OCI-LY7 (cell line): Measurements from ENCODE around the gene ASPDH. TPM values are rescaled to one million over a fixed set of nuclear protein-coding genes. Genes with fewer than 3 reads are reported as not detected.

ENCODE experiments used
- BruUV-seq: library from RNA; stranded (reverse); fragments of 400-500 nt; replicated peaks from 2 replicates; lab custom pipeline; 2021; lab: Mats Ljungman, UMichigan
- CTCF ChIA-PET: fragments of 300-600 bp; sonication (Branson Sonifier 250); formaldehyde crosslinking; loops from one replicate; lab custom pipeline; 2022; ENCODE audit warnings: antibody characterized with exemption; ENCODE audit not compliant: unreplicated experiment; lab: Charles Lee
- POLR2A ChIA-PET: fragments of 300-600 bp; sonication (Branson Sonifier 250); formaldehyde crosslinking; loops from one replicate; lab custom pipeline; 2022; ENCODE audit warnings: antibody characterized with exemption; lab: Charles Lee
- DNase-seq: peaks from one replicate; pipeline ENCODE4 v3.0.0-alpha.2; 2015; ENCODE audit warnings: low spot score
- H2AFZ ChIP-seq: fragments of 200-600 bp; sonication (generic), shearing (Covaris generic); 2 replicates; pipeline ENCODE4 v1.6.1; 2014; ENCODE audit warnings: mild to moderate bottlenecking, antibody characterized with exemption, low read length, moderate library complexity
- H3K27ac ChIP-seq: fragments of 200-600 bp; sonication (generic); 2 replicates; pipeline ENCODE4 v1.5.1; 2014; ENCODE audit warnings: mixed run types, low read depth, mild to moderate bottlenecking, moderate library complexity, low read length, inconsistent platforms; ENCODE audit not compliant: poor library complexity, severe bottlenecking
- H3K36me3 ChIP-seq: fragments of 200-600 bp; sonication (generic); 2 replicates; pipeline ENCODE4 v1.6.1; 2014; ENCODE audit warnings: mild to moderate bottlenecking, antibody characterized with exemption, low read length, moderate library complexity, mixed read lengths; ENCODE audit not compliant: insufficient read depth
- H3K4me1 ChIP-seq: fragments of 200-600 bp; sonication (generic); 2 replicates; pipeline ENCODE4 v1.5.1; 2014; ENCODE audit warnings: mild to moderate bottlenecking, low read length; ENCODE audit not compliant: insufficient read depth, poor library complexity, severe bottlenecking
- H3K4me2 ChIP-seq: fragments of 200-600 bp; sonication (generic); 2 replicates; pipeline ENCODE4 v1.6.1; 2014; ENCODE audit warnings: mild to moderate bottlenecking, low read length
- H3K4me3 ChIP-seq: fragments of 200-600 bp; sonication (generic); 2 replicates; pipeline ENCODE4 v1.5.1; 2014; ENCODE audit warnings: mild to moderate bottlenecking, low read depth, low read length; ENCODE audit not compliant: poor library complexity, severe bottlenecking
- H3K79me2 ChIP-seq: fragments of 200-600 bp; sonication (generic); 2 replicates; pipeline ENCODE4 v1.6.1; 2016; ENCODE audit warnings: low read depth, mild to moderate bottlenecking, low read length, moderate library complexity, mixed read lengths; ENCODE audit not compliant: insufficient read depth
- H3K9me2 ChIP-seq: fragments of 200-600 bp; sonication (generic); 2 replicates; pipeline ENCODE4 v1.6.1; 2016; ENCODE audit warnings: mild to moderate bottlenecking, low read length, mixed read lengths; ENCODE audit not compliant: insufficient read depth
- H3K9me3 ChIP-seq: fragments of 200-600 bp; sonication (generic); 2 replicates; pipeline ENCODE4 v1.6.1; 2014; ENCODE audit warnings: mild to moderate bottlenecking, mixed run types, low read length, mixed read lengths
- H4K20me1 ChIP-seq: fragments of 200-600 bp; sonication (generic); 2 replicates; pipeline ENCODE4 v1.6.1; 2014; ENCODE audit warnings: mild to moderate bottlenecking, antibody characterized with exemption, low read length, moderate library complexity, mixed read lengths; ENCODE audit not compliant: insufficient read depth
- CTCF ChIP-seq: fragments of 200-600 bp; sonication (generic); conservative IDR thresholded peaks from 2 replicates; pipeline ENCODE4 v1.5.1; 2014; ENCODE audit warnings: mild to moderate bottlenecking, antibody characterized with exemption, low read length, moderate library complexity, mixed read lengths
- EZH2phosphoT487 ChIP-seq: fragments of 200-600 bp; sonication (generic); IDR thresholded peaks from 2 replicates; pipeline ENCODE4 v1.6.1; 2018; ENCODE audit warnings: low read depth, borderline replicate concordance, mild to moderate bottlenecking, mixed run types, antibody characterized with exemption, low read length, moderate library complexity, mixed read lengths
- intact Hi-C: fragments of 100-400 bp; cut with micrococcal nuclease; formaldehyde crosslinking; loops from one replicate; pipeline ENCODE4 v1.10.0; 2022; ENCODE audit not compliant: unreplicated experiment
- total RNA-seq, 2 experiments: library from RNA; depleted of rRNA in 1 of 2; stranded (reverse); fragments of >200 nt in 1 of 2; shearing (Covaris generic) in 1 of 2; gene quantifications; 2 replicates each; pipeline ENCODE4 v1.2.3, GENCODE V29; 2014 to 2022

ASPDH gene
- total RNA-seq, 2 experiments from 2014 or later, result not detected

GRCh38 chr19:50510700-50511068 lies 3.0 kb downstream of the ASPDH start:
- peak overlapping the region; percentile 48; the same call in 1 of the 2 replicates for H2AFZ ChIP-seq
- DNase-seq, result no peak
- no peaks in the 10 kb centered on the region for H3K36me3 ChIP-seq
- no peaks in the 10 kb centered on the region for H3K9me2 ChIP-seq
- H3K4me3 ChIP-seq, result peak overlapping the region; percentile 72
- no peaks in the 10 kb centered on the region for H3K79me2 ChIP-seq
- TF ChIP-seq EZH2phosphoT487 (no peak), CTCF (no peak)
- H3K4me1 ChIP-seq, result peaks cover 12% of the 10 kb centered on the region
- intact Hi-C loops, result no loop called here
- no TSS peak for BruUV-seq
- H3K9me3 ChIP-seq, result no peaks in the 10 kb centered on the region
- CTCF ChIA-PET, result no interaction called here
- H3K4me2 ChIP-seq, result peak overlapping the region; percentile 81
- H4K20me1 ChIP-seq, result no peaks in the 10 kb centered on the region
- peak overlapping the region; percentile 25 for H3K27ac ChIP-seq
- POLR2A ChIA-PET, result no interaction called here

GRCh38 chr19:50510121-50510670 lies 3.5 kb downstream of the ASPDH start:
- Histone ChIP-seq H3K27ac (no peak overlapping the region), H3K79me2 (no peaks in the 10 kb centered on the region), H3K4me3 (peak overlapping the region; percentile 72), H3K36me3 (no peaks in the 10 kb centered on the region), H3K4me1 (peaks cover 12% of the 10 kb centered on the region), H3K9me3 (no peaks in the 10 kb centered on the region), H2AFZ (peak overlapping the region; percentile 48; the same call in 1 of the 2 replicates), H3K4me2 (peak overlapping the region; percentile 81), H3K9me2 (no peaks in the 10 kb centered on the region), H4K20me1 (no peaks in the 10 kb centered on the region)
- intact Hi-C loops, result no loop called here
- DNase-seq, result no peak
- TF ChIP-seq EZH2phosphoT487, result no peak
- CTCF ChIA-PET, result interaction anchor here (0.6 kb wide), 1 partner anchor 124 kb away, joined by 3 read pairs; no protein-coding TSS in a partner anchor
- POLR2A ChIA-PET, result no interaction called here
- BruUV-seq, result no TSS peak

- BruUV-seq, result no TSS peak
- no peak for DNase-seq
- TF ChIP-seq CTCF (no peak), EZH2phosphoT487 (no peak)
- intact Hi-C loops, result no loop called here
- CTCF ChIA-PET, result no interaction called here
- H3K4me1 ChIP-seq, result peaks cover 12% of the 10 kb centered on the region
- no peaks in the 10 kb centered on the region for H3K36me3 ChIP-seq
- H3K4me3 ChIP-seq, result no peak overlapping the region
- no peaks in the 10 kb centered on the region for H3K79me2 ChIP-seq
- no peak overlapping the region for H3K4me2 ChIP-seq
- H3K9me2 ChIP-seq, result no peaks in the 10 kb centered on the region
- H3K9me3 ChIP-seq, result no peaks in the 10 kb centered on the region
- no peak overlapping the region for H3K27ac ChIP-seq
- H2AFZ ChIP-seq, result no peak overlapping the region
- POLR2A ChIA-PET, result no interaction called here
- no peaks in the 10 kb centered on the region for H4K20me1 ChIP-seq
These were observed 4.3 kb downstream of the ASPDH start for GRCh38 chr19:50509366-50509765.
